Iris pigment epithelial cell (primary cell): ENCODE data around the gene GYG1.
"Not testable (repeated sequence)": the region's sequence is repeated elsewhere in the genome, so short reads cannot be mapped to it uniquely, and the experiment has no call there.

Source experiments
- DNase-seq: peaks from one replicate; pipeline ENCODE4 v3.0.0-alpha.2; 2011; ENCODE audit warnings: low read depth

The GYG1 gene

DNA sequence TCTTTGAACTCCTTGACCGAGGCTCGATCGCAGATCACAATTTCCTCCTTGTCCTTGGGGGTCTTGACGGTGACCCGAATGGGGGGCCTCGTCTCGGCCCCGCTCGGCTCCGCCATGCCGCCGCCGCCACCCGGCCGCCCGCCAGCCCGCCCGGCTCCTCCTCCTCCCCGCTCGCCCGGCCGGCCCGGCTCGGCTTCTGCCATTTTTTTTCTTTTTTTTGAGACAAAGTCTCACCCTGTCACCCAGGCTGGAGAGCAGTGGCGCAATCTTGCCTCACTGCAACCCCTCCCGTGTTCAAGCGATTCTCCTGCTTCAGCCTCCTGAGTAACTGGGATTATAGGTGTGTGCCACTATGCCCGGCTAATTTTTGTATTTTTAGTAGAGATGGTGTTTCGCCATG lies 3.8 kb upstream of the GYG1 start:
- DNase-seq: not testable (repeated sequence)

DNA sequence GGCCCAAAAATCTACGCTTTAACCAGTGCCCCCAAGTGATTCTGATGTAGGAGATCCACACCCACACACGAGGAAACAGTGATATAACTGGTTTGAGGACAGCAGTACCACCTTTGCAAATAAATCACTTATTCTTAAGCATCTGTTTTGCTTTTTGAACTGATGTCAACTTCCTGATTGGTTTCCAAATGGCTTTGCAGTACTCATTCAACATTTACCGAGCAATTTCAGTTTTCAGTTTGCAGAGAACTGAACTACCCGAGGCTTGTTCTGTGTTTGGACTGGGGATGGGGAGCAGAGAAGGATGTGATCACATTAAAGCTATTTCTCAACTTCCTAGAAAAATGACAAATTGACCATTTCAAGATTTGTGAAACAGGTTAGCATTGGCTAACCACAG lies 1.1 kb upstream of the GYG1 start:
- DNase-seq: no peak

DNA sequence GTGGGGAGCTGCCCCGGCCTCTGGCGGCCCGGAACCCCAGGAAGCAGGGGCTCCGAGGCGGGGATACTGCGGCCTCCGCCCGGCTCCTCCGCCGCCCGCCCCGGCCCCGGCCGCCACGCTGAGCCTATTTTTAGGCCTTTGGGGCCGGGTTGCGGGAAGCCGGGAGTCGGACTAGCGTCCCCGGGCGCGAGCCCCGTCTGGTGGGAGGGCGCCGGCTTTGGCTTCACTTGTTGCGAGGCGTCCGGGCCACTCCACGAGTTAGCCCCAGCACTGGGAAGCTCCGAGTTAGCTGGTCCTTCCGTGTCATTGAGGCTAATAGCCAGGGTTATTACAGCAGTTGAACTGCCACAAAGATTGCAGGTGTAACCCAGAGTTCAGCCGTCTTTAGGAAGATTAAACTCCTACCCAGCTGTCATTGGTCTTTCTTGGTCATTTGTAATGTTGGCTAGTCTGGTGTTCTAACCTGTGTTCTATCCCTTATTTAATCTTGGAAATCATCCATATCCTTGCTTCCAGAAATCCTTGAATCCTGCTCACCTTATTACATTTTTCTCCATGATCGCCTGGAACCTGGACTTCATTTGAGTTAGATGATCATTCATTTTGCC lies 791 bp downstream of the GYG1 start:
- no peak for DNase-seq

DNA sequence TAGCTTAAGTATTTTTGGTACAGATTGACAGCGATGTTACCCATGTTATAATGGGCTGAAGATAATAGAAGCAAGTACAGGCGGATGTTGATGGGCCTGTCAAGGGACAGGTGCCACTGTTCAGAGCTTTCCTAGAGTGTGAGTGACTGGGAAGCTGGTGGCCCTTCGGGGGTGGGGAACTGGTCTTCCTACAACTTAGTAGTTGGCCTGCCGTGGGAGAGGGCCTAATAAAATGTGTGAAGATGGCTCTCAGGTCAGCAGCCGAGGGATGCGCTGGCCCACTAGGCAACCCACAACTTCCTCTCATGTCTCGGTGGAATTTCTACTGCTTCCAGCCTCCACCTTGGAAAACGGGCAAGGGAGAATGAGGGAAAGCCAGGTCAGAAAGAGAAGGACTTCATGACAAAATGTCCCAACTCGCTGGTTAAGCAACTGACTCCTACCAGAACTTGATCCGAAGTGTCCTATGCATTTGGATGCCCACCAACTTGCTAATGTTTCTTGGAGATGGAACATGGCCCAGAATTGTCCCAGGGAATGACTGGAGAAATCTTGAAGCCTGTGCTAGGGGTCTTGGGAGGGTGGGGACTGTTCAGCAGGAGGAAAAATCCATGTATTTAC lies 1.4 kb downstream of the GYG1 start:
- no peak for DNase-seq

DNA sequence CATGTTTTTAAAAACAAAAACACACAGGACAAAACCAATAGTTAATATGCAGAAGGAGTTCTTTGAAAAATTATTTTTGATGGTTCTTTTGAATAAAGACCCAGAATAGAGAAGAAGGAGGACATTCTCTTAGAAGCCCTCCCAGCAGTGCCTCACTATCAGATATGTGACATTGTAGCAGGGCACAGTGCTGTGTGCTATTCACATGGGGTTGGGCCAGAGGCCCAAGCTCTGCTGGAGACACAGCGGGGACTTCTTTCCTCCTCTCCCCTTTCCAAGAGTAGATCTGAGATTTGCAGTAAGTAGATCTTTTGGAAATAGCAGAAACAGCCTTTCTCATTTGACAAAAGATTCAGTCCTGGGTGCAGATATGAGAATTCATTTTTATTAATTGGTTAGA lies 6.3 kb downstream of the GYG1 start:
- no peak for DNase-seq

DNA sequence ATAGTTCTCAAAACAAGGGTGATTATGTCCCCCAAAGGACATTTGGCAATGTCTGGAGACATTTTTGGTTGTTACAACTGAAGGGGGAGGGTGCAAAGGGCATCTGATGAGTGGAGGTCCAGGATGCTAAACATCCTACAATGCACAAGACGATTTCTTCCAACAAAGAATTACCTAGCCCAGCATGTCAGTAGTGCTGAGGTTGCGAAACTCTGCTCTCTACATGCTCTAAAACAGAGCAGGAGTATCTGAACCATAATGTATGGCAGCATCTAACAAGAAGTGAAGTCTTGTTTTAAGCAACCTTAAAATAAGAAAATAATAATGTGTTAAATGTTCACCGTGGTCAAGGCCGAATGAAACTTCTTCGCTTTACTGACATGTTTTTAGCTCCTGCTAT lies 7.0 kb downstream of the GYG1 start:
- peak; percentile 47 for DNase-seq

DNA sequence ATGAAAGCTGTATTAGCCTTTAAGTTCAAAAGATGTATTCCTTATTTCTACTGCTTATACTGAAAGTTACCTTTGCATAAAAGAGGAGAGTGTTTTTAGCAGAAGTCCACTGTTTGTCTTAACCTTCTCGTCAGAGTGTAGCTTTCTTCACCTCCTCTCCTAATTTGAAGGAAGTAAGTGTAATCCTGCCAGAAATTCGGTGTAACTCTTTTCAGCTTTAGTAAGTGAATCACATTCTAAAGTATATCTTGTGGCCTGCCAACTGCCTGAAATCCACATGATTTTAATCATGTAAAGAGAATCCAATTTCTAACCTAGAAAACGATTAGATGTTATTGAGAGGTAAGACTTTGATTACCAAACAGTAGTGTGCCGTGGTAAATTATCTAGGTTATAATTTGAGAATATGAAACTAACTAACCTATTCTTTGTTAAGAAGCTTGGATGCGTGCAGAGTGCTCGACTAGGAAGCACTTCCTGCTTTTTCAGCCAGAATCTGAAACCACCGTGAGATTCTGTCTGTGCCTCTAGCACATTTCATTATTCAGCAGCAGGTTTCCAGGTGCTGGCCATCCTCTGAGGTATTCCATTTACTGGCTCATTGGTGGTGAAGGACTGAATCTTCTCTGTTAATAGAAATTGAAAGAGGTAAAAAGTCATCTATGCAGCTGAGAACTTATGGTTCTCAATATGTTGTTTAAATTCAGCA lies 7.5 kb downstream of the GYG1 start:
- DNase-seq: peak; percentile 32

DNA sequence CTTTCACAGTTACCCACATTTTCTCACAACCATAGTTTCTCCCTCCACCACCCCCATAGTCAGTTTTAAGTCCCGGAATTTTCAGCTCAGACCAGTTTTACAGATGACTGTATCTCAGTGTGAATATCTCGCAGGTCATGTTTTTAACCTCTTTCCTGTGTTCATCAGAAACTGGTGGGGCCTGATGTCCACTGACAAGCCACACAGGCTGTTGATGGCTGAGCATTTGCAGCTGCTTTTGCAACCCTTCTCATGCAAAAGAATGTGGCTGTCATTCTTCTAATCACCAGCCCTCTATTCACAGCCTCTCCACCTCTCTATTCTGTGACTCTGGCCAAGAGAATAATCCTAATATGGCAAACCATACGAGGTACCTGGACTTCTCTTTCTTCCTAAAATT lies 8.5 kb downstream of the GYG1 start:
- peak; percentile 57 for DNase-seq

DNA sequence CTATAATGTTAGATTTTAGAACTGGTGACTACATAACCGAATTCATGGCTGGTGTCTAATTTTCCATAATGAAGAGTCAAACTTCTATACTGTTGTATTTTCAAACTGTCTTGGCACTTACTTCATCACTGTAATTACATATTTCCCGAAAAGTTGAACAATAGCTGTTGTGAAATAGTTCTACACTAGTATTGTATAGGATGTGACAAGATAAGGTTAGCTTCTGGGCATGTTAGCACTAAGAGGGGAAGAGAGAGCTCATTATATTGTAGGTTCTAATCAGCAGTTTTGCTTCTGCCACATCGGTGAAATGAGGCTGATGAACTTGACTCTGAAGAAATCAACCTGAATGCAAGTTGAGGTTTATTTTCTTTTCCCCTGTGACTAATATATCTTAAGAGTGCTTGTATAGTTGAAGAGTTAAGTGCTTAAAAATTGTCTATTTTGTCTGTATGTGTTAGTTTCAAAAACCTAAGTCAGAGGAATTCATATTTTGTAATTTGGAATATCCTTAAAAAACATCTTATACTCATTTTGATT lies 8.9 kb downstream of the GYG1 start:
- peak; percentile 72 for DNase-seq

DNA sequence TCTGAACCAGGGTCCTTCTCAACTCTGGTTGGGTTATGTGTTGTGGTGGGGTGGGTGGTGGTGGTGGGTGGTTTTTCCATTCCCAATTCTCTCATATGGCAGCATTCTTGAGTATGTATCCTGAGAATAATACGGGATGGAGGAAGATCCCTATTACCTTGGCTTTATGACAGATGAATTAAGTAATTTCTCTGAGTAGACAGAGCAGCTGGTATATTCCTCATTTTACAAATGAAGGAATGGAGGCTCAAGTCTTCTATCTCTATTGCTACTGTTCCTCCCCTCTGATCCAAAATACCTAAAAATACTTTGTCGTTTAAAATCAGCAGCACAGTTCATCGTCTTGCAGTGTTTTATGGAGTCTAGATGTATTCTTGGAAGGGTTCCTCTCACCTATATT lies 10.4 kb downstream of the GYG1 start:
- no peak for DNase-seq

DNA sequence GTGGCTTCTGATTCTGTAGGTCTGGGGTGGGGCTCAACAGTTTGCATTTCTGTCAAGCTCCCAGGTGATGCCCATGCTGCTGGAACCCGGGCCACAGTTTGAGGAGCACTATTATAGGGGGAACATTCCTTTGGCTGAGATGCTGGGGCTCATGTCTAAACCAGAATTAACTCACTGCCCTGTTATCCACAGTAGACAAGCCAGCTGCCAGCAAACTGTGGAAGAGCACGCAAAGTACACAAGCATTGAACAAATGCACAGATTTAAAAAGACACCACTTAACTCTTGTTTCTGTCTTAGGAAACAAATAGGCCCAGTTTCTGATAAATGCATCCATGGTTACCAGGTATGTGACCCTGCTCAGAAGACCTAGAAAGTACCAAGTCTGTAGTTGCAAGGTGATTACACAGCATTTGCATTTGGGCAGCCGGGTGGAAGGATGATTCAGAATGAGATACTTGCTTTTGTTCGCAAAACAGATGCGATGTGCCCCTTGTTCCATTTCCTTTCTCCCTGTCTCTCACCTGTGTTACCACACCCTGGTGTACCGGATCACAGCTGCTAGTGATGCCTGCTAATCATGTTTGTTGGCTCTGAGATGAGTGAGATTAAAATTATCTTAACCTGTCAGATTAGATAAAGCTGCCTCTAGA lies 12.4 kb downstream of the GYG1 start:
- DNase-seq: peak; percentile 27

DNA sequence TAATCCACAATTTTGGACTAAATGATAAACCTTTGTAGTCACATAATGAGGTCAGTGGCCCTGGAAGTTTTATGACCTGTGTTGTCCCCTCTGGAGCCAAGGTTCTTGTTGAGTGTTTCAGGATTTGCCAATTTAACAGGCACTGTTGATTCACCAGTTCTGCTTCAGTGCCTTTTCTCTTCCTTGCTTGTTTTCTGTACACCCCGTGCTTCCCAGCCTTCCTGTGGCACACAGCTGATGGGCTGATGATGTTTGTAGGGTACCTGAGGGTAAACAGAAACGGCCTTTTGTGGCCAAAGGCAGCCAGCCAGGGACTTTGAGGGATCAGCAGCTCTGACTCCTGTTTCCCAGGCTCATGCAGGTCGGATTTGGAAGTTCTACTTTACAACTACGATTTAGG lies 13.3 kb downstream of the GYG1 start:
- DNase-seq: peak; percentile 98

DNA sequence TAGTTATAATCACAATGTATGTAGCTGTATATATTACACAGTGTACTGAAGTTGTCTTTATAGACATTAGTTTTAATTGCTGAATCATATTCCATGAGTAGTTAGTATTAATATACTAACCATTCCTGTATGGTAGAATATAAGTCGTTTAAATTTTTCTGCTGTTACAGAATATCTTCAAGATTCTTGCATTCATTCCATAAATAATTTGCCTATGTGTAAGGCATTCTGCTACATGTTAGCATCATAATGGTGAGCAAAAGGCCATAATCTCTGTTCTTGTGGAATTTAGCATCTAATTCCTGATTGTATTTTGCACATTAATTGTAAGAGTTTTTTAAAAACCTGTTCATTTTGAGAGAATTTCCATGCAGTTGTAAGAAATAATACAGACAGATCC lies 14.1 kb downstream of the GYG1 start:
- peak; percentile 76 for DNase-seq

DNA sequence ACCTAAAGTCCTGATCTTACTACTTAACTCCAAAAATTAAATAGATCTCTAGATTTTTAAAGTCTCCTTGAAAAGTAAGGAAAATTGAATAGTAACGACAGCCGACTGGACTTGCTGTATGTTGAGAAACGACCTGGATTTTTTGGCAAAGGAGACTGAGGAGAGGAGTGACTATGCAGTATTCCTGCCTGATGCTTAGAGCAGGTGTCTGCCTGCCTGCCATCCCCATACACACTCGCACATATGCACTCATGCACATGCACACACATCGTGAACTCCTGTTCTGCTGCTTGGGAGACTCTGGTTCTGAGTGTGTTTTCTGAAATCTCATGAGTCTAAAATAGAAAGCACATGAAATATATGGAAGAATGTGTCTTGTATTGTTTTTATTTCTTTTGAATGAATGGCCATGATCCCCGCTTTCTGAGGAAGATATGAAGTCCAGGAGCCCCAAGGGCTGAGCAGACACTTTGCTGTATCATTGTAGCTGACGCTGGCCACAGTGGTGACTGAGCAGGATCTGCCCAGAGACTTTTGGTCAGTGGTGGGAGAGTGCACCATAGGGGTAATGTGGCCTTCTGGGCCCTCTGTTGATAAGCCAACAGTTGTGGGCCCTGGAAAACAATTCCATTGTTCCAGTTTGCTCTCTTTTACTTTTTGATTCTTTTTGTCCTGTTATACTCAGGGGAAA lies 16.4 kb downstream of the GYG1 start:
- no peak for DNase-seq

DNA sequence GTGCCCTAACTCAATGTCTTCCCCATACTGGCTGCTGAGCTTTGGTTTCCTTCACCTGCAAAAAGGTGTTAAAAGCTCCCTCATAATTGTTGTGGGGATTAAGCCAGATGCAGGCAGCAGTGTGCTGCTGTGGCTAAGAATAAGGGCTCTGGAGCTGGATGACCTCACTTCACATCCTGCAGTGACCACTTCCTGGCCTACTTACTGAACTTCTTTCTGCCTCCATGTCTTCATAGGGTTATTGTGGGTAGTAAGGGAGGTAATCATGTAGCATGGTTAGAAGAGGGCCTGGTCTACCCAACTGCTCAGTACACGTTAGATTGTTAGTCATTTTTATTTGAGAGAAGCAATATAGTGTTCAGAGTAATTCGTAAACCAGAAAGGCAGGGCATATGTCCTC lies 18.4 kb downstream of the GYG1 start:
- peak; percentile 68 for DNase-seq

DNA sequence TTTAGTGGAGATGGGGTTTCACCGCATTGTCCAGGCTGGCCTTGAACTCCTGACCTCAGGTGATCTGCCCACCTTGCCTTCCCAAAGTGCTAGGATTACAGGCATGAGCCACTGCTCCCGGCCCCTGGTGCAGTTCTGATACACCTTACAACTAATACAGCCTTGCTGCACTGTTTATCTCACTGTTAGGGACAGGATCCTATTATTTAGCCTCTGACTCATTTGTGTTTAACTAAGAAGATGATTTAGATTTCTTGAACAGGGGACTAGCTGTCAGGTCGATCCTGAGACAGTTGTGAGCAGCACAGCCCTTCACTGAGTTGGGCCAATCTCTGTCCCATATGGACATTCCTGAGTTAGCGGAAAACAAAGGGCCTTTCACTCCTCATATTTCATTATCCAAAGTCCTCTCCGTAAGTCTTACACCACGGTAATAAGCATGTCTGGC lies 19.2 kb downstream of the GYG1 start:
- DNase-seq: peak; percentile 49

DNA sequence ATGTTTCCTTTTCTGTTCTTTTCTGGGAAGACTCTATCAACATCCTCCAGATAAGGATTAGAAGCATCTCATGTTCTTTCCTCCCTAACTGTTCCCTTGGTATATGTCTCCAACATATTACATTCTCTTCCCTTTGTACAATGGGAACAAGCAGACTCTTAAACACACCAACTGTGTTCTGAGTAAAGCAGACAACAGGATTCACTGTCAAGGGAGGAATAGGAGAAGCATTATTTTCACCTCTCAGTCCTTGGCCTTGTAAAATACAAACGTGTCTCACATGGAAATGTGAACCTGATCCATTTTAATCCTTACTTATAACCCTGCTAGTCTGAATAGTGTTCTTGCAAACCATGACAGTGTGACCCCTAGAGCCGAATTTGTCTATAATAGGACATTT lies 19.6 kb downstream of the GYG1 start:
- no peak for DNase-seq

DNA sequence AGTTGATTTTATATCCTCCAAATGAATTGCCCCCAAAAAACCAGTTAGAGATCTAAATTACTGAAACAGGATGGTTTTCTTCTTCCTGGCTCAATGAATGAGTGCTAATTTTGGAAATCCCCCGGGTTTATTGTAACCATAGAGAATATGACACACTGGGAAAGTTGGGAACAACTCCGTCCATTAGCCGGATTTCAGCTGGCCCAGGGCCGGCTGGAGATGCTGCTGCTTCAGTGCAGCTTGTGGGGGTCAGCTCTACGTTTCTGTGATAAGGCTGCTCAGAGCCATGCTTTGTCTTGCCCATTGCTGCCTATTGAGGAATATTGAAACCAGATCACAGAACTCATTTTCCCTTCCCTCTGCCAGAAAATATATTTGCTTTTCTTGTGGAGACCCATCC lies 20.3 kb downstream of the GYG1 start:
- DNase-seq: no peak

DNA sequence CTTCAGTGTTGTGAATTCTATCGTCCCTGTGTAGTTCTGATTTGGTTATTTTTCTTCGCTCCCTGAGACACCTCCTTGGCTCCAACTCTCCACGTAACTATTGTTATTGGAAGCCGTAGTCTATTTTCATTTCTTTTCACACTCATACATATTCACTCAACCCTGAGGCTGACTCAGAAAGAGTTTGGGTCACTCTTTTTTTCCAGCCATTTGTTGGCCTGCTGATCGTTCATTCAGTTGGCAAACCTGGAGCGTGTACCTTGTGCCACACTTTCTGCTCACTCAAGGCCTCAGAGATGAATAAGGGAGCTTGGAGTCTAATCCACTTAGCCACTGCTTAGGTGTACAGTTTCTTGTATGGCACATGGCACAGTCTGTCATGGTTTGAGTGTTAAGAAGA lies 22.4 kb downstream of the GYG1 start:
- no peak for DNase-seq

DNA sequence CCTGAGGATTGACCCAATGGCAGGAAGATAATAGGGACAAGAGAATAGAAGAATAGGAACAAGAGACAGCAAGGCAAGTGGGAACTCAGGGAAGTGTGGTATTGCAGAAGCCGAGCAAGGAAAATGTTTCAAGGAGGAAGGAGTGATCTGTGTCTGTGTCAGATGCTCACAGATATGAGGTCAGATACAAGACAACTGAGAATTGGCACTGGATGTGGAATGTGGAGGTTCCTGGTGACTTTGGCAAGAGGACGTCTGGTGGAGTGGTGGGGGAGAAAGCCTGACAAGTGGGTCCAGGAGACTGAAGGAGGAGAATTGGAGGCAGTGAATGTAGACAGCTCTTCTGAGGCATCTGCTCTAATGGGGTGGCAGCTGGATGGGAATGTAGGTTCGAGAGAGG lies 24.1 kb downstream of the GYG1 start:
- DNase-seq: peak; percentile 48

DNA sequence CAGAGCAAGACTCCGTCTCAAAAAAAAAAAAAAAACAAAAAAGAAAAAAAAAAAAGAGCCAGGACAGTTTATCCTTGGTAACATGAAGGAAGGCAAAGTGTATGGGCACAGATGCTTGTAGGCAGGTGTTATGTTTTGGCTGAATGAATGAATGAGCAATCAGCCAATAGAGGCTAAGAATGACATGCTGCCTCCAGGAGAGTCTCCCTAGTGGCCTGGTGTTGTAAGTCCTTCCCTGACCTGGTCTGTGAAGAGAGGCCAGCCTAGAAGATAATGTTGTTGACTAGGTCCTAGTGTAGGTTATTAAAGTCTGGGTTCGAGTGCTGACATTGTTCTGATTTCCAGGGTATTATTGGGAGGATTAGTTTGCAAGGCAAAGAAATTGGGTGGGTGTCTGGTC lies 24.9 kb downstream of the GYG1 start:
- no peak for DNase-seq
